Thyroid gland (tissue), 4 donors: Measurements from ENCODE around the gene TOR1A.

ENCODE experiments used
- CTCF ChIP-seq, 6 experiments: fragments of 200-600 bp in 3 of 6; fragments of 450-650 bp in 3 of 6; sonication (generic) in 3 of 6; IDR thresholded peaks; one replicate each; pipeline ENCODE4 v1.5.1; 2016 to 2019; ENCODE audit warnings: antibody characterized with exemption in 6 of 6, mild to moderate bottlenecking in 2 of 6, inconsistent platforms in 1 of 6, moderate library complexity in 1 of 6
- POLR2A ChIP-seq, 2 donors: fragments of 450-650 bp; IDR thresholded peaks; one replicate each; pipeline ENCODE4 v1.6.1; 2017; ENCODE audit warnings: antibody characterized with exemption in 2 of 2, mild to moderate bottlenecking in 2 of 2, moderate library complexity in 1 of 2

GRCh38 chr9:129838707-129839259 is 14.8 kb upstream of the TOR1A start:
- TF ChIP-seq CTCF (IDR thresholded peaks at IDR 0.05) (no peak), POLR2A (IDR thresholded peaks at IDR 0.05) (no peak)
